Mesenteric fat pad (tissue), 1 donor: ENCODE results near the gene SEMA3F. TPM values are rescaled to one million over a fixed set of nuclear protein-coding genes. Genes with fewer than 3 reads are reported as not detected.

Experiments
- DNase-seq: peaks from one replicate; pipeline ENCODE4 v3.0.0-alpha.2; 2020; ENCODE audit warnings: low spot score
- total RNA-seq: library from RNA; stranded (reverse); fragmentation: NEBNext Ultra II Directional; extraction: Animal tissue kit (Norgen Biotek cat#: 25700); gene quantifications from one replicate; pipeline ENCODE4 v1.2.1, GENCODE V29; 2021
- donor health status: DM: yes; HTN: yes; CAD: no.

The SEMA3F gene
- total RNA-seq, 1 donor from 2014 or later, result 51.5 TPM

- no peak for DNase-seq
Measured at GRCh38 chr3:50132421-50133282, 22.5 kb upstream of the SEMA3F start.

- no peak for DNase-seq
Measured at GRCh38 chr3:50133283-50133615, 21.9 kb upstream of the SEMA3F start.

DNA sequence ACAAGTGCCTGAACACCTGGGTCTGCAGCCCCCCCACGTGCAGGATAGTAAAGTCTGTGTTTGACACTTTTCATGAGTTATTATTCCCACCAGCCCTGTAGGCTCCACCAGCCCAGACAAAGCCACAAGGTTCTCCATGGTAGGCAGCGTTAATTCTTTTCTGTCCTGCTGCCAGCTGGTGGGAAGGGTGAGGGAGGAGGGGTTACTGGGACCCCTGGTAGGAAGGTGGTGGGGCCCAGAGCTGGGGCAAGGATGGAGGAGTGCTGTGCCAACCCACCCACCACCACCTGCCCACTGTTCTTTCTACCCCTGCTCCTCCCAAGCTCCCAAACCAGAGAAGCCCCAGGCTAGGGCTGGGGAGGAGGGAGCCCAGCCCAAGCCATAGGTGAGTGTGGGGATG lies 20.8 kb upstream of the SEMA3F start:
- no peak for DNase-seq

DNA sequence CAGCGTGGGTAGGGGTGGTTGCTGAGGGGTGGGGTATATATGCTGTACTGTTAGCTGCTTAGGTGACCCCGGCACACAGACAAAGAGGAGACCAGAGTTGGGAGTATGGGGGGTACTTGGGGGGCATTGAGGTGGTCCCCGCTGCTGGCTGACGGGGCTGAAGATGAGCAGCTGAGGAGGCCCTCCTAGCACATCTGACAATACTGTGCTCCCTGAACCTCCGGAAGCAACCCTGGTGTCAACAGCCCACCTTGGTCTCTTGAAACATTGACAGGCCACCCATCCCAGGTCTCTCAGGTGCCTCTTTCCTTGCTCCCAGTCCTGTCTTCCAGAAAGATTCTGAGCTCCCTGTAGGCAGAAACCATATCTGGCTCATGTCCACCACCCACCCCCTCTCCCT lies 19.2 kb upstream of the SEMA3F start:
- DNase-seq, result no peak

DNA sequence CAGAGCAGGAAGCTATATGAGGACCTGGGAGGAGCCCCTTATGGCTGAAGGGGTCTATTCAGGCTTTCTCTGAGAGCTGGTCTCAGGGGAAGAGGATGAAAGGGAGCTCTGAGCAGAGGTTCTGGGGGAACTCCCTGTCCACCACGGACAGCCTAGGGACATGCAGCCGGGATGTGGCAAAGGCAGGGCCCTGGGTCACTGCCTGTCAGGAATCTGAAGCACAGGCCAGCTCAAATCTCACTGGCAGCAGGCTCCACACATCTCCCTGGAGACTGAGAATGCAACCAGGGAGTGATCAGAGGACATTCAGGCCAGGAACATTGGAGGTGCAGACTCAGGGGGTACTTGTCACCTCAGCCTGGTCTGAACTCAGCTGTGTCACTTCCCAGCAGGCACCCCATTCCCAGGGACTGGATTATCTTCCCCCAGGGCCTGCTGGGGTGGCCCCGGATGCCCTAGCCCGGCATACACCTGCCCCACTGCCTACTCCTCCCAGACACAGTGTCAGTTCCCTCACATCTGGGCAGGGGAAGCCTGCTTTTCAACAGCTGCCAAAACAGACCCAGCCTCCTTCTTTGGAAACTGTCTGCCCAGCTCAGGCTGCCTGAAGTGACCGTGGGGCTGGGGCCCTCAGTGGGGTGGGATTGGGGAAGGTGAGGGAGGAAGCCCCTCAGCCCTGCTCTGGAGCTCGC lies 18.3 kb upstream of the SEMA3F start:
- no peak for DNase-seq

- no peak for DNase-seq
Measured at GRCh38 chr3:50137531-50137930, 17.6 kb upstream of the SEMA3F start.

DNA sequence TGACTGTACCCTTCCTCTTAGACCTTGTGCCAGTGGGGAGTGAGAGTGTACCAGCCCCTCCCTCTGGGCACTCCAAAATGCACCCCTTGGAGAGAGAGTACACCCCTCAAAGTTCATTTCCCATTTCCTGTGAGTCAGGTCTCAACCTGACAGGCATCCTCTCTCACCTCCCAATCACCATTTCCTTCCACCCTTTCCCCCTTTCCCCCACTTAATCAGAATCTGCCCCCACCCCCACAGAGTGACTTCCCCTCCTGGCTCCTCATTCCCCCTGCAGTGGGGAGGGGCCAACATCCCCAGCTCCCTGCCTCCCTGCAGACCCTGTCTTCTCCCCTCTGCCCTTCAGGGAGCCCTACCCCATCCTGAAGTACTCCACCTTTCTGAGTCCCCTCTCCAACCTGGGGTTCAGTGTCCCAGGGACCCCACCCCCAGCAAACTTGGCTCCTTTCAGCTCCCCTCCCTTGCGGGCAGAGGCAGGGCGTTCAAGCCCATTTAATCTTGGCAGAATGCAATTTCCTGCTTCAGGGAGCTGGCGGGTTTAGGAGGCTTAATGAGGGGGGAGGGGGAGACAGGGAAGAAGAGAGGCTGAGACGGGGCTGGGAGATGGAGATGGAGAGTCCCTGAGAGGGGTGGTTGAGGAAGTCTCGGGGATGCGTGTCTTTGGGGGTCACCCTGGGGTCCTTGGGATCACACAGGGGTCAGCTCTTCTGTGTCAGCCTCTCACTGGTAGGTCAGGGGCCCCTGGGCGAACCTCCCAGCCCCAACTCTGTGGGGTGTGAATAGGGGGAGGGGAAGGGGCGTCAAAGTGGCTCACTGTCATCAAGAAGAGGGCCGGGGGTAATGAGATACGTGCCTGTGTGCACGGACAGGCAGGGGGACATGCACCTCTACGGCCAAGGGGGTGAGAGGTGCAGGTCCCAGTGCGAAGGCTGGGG lies 16.6 kb upstream of the SEMA3F start:
- DNase-seq, result no peak

DNA sequence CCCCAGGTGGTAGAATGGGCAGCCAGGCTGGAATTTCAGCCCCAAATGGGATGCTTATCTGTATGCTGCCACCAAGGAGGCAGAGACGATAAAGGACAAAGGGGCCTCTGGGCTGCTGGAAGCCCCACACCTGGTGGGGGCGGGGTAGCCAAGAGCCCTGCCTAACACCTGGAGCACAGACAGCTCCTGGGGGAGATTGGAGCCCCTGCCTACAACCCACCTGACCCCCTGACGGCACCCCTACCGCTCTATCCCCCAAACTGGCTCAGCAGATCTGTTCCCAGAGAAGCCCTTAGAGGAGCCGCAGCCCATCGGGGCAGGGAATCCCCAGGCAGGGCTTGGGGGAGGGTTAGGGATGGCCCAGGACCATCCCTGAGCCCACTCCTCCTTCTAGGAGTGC lies 15.8 kb upstream of the SEMA3F start:
- no peak for DNase-seq

DNA sequence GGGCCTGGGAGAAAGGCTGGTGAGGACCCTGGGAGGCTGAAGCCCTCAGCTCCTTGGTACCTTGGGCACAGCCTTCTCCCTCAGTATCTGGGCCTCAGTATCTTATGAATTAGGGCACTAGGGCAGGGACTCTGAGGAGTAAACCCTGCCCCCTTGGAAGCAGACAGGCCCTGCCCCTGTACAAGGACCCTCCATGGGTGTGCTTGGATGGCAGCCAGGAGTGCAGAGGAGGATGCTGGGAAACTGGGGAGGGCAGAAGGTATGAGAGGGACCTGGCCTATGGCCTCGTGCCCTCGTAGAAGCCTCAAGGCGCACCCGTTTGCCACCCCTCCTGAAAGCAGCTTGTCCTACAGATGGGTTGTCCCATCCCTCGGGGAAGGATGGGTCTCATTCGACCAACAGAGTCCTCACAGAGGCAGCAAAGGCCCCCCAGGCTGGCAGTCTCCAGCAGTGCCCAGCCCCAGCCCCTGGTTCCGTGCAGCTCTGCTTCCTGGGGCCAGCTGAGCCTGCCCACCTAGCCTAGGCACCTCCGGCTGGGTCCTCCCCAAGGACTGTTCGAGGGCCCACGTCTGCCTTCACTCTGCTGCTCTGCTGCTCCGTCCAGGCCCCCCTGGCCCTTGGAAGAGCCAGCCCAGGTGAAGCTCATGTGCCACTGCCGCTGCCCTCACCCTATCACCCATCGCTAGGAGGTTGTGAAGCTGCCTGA lies 15.3 kb upstream of the SEMA3F start:
- no peak for DNase-seq

- no peak for DNase-seq
Measured at GRCh38 chr3:50140990-50141389, 14.1 kb upstream of the SEMA3F start.

- DNase-seq, result no peak
Measured at GRCh38 chr3:50146316-50146901, 8.7 kb upstream of the SEMA3F start.

GRCh38 chr3:50147016-50147415 lies 8.1 kb upstream of the SEMA3F start:
- DNase-seq, result no peak

GRCh38 chr3:50147447-50147846 lies 7.7 kb upstream of the SEMA3F start:
- no peak for DNase-seq

DNA sequence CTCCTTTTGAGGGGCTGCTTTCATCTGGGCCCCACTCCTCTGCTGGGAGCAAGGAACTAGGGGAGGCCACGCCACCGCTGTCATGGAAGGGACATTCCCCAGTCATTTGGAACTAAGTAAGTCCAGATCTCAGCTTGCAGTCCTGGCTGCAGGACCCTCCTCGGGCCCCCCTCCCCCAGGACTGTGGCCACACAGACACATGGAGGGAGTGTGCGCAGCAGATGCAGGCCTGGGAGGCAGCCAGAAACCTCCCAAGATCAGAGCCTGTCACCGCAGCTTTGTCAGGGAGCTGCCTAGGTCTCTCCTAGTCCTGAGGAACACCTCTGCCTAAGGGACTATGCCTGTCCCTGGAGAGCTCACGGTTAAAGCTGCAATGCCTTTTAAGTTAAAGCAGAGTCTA lies 7.3 kb upstream of the SEMA3F start:
- DNase-seq, result no peak

DNA sequence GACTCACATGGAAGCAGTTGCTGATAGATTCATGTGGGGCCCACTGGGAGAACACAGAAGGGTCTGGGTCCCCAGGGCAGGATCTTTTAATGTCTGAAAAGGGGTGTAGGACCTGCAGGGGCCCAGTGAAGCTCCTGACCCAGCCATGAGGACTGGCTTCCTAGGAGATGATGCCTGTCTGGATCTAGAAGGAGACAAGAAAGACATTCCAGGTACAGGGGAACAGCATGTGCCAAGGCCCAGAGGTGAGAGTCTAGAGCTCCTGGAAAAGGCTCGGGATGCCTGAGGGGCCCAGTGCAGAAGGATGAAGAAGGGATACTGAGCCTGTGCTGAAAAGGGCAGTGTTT lies 4.7 kb upstream of the SEMA3F start:
- DNase-seq, result no peak

- no peak for DNase-seq
Measured at GRCh38 chr3:50150863-50151686, 4.0 kb upstream of the SEMA3F start.

DNA sequence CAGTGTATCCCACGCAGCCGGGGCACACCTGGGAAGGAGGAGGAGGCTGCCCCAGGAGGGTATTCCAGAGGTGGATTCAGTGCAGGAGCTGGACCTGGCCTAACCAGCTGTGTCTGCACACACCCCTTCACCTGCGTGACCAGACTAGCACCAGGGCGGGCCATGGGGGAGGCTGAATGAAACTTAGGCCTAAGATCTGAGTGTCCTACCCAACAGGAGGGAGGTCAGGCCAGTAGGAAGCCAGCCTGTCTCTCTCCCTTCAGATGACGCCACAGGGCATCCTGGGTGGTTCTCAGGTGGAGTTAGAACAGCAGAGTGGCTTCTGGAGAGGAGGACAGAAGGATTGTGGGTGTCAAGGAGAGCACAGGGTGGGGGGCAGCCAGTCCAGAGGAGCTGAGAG lies 3.4 kb upstream of the SEMA3F start:
- DNase-seq, result no peak

- no peak for DNase-seq
Measured at GRCh38 chr3:50153782-50154475, 1.2 kb upstream of the SEMA3F start.

DNA sequence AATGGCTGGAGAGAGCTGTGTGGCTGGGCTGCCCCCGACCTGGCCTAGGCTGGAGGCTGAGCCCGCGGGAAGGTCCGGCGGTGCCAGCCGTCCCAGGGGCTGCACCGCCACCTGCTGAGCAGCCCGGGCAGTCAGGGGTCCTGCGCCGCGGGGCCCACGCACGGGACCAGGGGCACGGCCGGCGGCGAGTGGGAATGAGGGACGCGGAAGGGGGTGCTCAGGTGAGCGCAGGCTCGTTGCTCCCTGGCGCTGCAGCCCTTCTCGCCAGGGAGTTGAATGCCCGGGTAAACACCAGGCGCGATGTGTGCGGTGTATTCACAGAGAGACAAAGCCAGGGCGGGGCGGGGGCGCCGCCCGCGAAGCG lies 666 bp upstream of the SEMA3F start:
- no peak for DNase-seq

- DNase-seq, result no peak
Measured at GRCh38 chr3:50155491-50155878, 361 bp downstream of the SEMA3F start.
